ENCODE measurements around the gene KLHL1. TPM values are rescaled to one million over a fixed set of nuclear protein-coding genes. Genes with fewer than 3 reads are reported as not detected.
"Not testable (repeated sequence)": the region's sequence is repeated elsewhere in the genome, so short reads cannot be mapped to it uniquely, and the experiment has no call there.

KLHL1 gene
- not detected for total RNA-seq

- no peaks in the 10 kb centered on the region for H3K27me3 Mint-ChIP-seq
- H3K9me3 Mint-ChIP-seq = peaks cover 12% of the 10 kb centered on the region
- ATAC-seq = no peak
- no peaks in the 10 kb centered on the region for H3K4me1 Mint-ChIP-seq (ENCODE audit: low read depth in 2 of 2)
- no peak within 1 kb of the TSS for H3K4me3 Mint-ChIP-seq
- no peak within 1 kb of the TSS for H3K27ac Mint-ChIP-seq
- H3K36me3 Mint-ChIP-seq = peaks cover 5% of the 10 kb centered on the region
- DNase-seq (ENCODE audit: low spot score) = no peak
Measured at GRCh38 chr13:70108356-70109105, at the start of gene KLHL1. Gene KLHL1 (minus strand): TSS chr13:70108452. CDS start chr13:70107699, 753 bp downstream.

GRCh38 chr13:70142658-70143057 is 34.4 kb upstream of the KLHL1 start:
- not testable (repeated sequence) for H3K4me3 Mint-ChIP-seq; H3K9me3 Mint-ChIP-seq; H3K4me1 Mint-ChIP-seq (ENCODE audit: low read depth in 2 of 2); H3K36me3 Mint-ChIP-seq; ATAC-seq; H3K27ac Mint-ChIP-seq; DNase-seq (ENCODE audit: low spot score); H3K27me3 Mint-ChIP-seq

- Mint-ChIP-seq H3K36me3 (no peaks in the 10 kb centered on the region), H3K4me3 (no peak overlapping the region), H3K9me3 (peaks cover 19% of the 10 kb centered on the region), H3K27me3 (no peaks in the 10 kb centered on the region), H3K27ac (no peak overlapping the region), H3K4me1 (ENCODE audit: low read depth in 2 of 2) (no peaks in the 10 kb centered on the region)
- ATAC-seq = no peak
- no peak for DNase-seq (ENCODE audit: low spot score)
Measured at GRCh38 chr13:70128098-70128497, 19.8 kb upstream of the KLHL1 start.

GRCh38 chr13:70125693-70126092 is 17.4 kb upstream of the KLHL1 start:
- H3K36me3 Mint-ChIP-seq = no peaks in the 10 kb centered on the region
- H3K27ac Mint-ChIP-seq = no peak overlapping the region
- H3K4me3 Mint-ChIP-seq = no peak overlapping the region
- ATAC-seq = no peak
- H3K4me1 Mint-ChIP-seq (ENCODE audit: low read depth in 2 of 2) = no peaks in the 10 kb centered on the region
- no peak for DNase-seq (ENCODE audit: low spot score)
- H3K9me3 Mint-ChIP-seq = peaks cover 15% of the 10 kb centered on the region
- no peaks in the 10 kb centered on the region for H3K27me3 Mint-ChIP-seq

GRCh38 chr13:70117338-70117905 is 9.2 kb upstream of the KLHL1 start:
- Mint-ChIP-seq H3K9me3 (peaks cover 6% of the 10 kb centered on the region), H3K4me3 (no peak overlapping the region), H3K36me3 (peaks cover 5% of the 10 kb centered on the region), H3K27me3 (no peaks in the 10 kb centered on the region), H3K4me1 (ENCODE audit: low read depth in 2 of 2) (no peaks in the 10 kb centered on the region), H3K27ac (no peak overlapping the region)
- DNase-seq (ENCODE audit: low spot score) (no peak), ATAC-seq (no peak)

- DNase-seq (ENCODE audit: low spot score) = no peak
- Mint-ChIP-seq H3K4me3 (no peak within 1 kb of the TSS), H3K9me3 (peaks cover 20% of the 10 kb centered on the region), H3K36me3 (peaks cover 5% of the 10 kb centered on the region), H3K4me1 (ENCODE audit: low read depth in 2 of 2) (no peaks in the 10 kb centered on the region), H3K27me3 (no peaks in the 10 kb centered on the region), H3K27ac (no peak within 1 kb of the TSS)
- ATAC-seq = no peak
Measured at GRCh38 chr13:70107498-70108281, 562 bp downstream of the KLHL1 start, which contains the start of gene ATXN8OS. Gene ATXN8OS (plus strand): TSS chr13:70107826.

- ATAC-seq (no peak), DNase-seq (ENCODE audit: low spot score) (no peak)
- Mint-ChIP-seq H3K27me3 (no peaks in the 10 kb centered on the region), H3K36me3 (peaks cover 5% of the 10 kb centered on the region), H3K4me3 (no peak overlapping the region), H3K4me1 (ENCODE audit: low read depth in 2 of 2) (no peaks in the 10 kb centered on the region), H3K9me3 (peaks cover 20% of the 10 kb centered on the region), H3K27ac (no peak overlapping the region)
Measured at GRCh38 chr13:70107125-70107497, 1.1 kb downstream of the KLHL1 start.

- Mint-ChIP-seq H3K27me3 (no peaks in the 10 kb centered on the region), H3K9me3 (peaks cover 16% of the 10 kb centered on the region), H3K4me3 (no peak overlapping the region), H3K27ac (no peak overlapping the region), H3K36me3 (peaks cover 5% of the 10 kb centered on the region), H3K4me1 (ENCODE audit: low read depth in 2 of 2) (no peaks in the 10 kb centered on the region)
- ATAC-seq (no peak), DNase-seq (ENCODE audit: low spot score) (no peak)
Measured at GRCh38 chr13:70104481-70104880, 3.8 kb downstream of the KLHL1 start.

GRCh38 chr13:70098669-70099068 is 9.6 kb downstream of the KLHL1 start:
- Mint-ChIP-seq H3K4me3 (no peak overlapping the region), H3K9me3 (peaks cover 12% of the 10 kb centered on the region), H3K4me1 (ENCODE audit: low read depth in 2 of 2) (no peaks in the 10 kb centered on the region), H3K27me3 (no peaks in the 10 kb centered on the region), H3K36me3 (no peaks in the 10 kb centered on the region), H3K27ac (no peak overlapping the region)
- DNase-seq (ENCODE audit: low spot score) (no peak), ATAC-seq (no peak)

- H3K27ac Mint-ChIP-seq = no peak overlapping the region
- peaks cover under 1% of the 10 kb centered on the region for H3K36me3 Mint-ChIP-seq
- no peak overlapping the region for H3K4me3 Mint-ChIP-seq
Measured at GRCh38 chr13:70090036-70090723, 18.1 kb downstream of the KLHL1 start.

GRCh38 chr13:70088926-70089325 is 19.3 kb downstream of the KLHL1 start:
- DNase-seq (ENCODE audit: low spot score) = no peak
- ATAC-seq = no peak
- H3K9me3 Mint-ChIP-seq = peaks cover 26% of the 10 kb centered on the region
- no peak overlapping the region for H3K27ac Mint-ChIP-seq
- no peaks in the 10 kb centered on the region for H3K27me3 Mint-ChIP-seq
- H3K4me3 Mint-ChIP-seq = no peak overlapping the region
- H3K4me1 Mint-ChIP-seq (ENCODE audit: low read depth in 2 of 2) = no peaks in the 10 kb centered on the region
- H3K36me3 Mint-ChIP-seq = peaks cover 6% of the 10 kb centered on the region

More at GRCh38 chr13:70090036-70090723, 18.1 kb downstream of the KLHL1 start:
- no peak for DNase-seq (ENCODE audit: low spot score)
- ATAC-seq = no peak
- Mint-ChIP-seq H3K4me1 (ENCODE audit: low read depth in 2 of 2) (no peaks in the 10 kb centered on the region), H3K9me3 (peaks cover 22% of the 10 kb centered on the region), H3K27me3 (no peaks in the 10 kb centered on the region)

GRCh38 chr13:70087247-70087646 is 21.0 kb downstream of the KLHL1 start:
- Mint-ChIP-seq H3K4me3 (no peak overlapping the region), H3K4me1 (ENCODE audit: low read depth in 2 of 2) (no peaks in the 10 kb centered on the region), H3K36me3 (peaks cover 6% of the 10 kb centered on the region), H3K9me3 (peaks cover 26% of the 10 kb centered on the region), H3K27me3 (no peaks in the 10 kb centered on the region), H3K27ac (no peak overlapping the region)
- DNase-seq (ENCODE audit: low spot score) (no peak), ATAC-seq (no peak)

- DNase-seq (ENCODE audit: low spot score) (no peak), ATAC-seq (no peak)
- Mint-ChIP-seq H3K27me3 (no peaks in the 10 kb centered on the region), H3K9me3 (peaks cover 11% of the 10 kb centered on the region), H3K27ac (no peak overlapping the region), H3K36me3 (peaks cover 4% of the 10 kb centered on the region), H3K4me3 (no peak overlapping the region), H3K4me1 (ENCODE audit: low read depth in 2 of 2) (no peaks in the 10 kb centered on the region)
Measured at GRCh38 chr13:70080012-70080411, 28.2 kb downstream of the KLHL1 start.
